GM21515 (cell line): Measurements from ENCODE around the gene UBAC2.
A peak's percentile ranks its signal among the peaks of the same experiment; 100 is the strongest.
"Not testable (repeated sequence)": the region's sequence is repeated elsewhere in the genome, so short reads cannot be mapped to it uniquely, and the experiment has no call there.

ENCODE experiments used
- ATAC-seq: cut with Tn5 transposase; IDR thresholded peaks from one replicate; pipeline ENCODE4 v1.9.1; 2021; ENCODE audit not compliant: unreplicated experiment

UBAC2 gene

DNA sequence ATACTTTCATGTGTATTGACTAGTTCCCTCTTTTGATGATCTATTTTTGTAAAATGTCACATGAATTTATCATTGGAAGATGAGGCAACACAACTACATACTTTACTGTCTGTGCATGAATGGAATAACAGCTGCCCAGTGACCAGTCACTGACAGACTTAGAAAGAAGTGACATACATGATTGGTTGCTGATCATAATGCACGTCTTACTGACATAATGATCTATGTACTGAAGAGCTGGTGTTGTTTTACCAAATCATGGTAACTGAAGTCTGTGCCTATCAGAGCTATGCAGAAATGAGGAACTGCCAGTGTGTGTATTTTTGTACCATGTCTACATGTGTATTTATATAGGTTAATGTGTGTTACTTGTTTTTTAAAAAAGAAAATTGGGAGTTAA is 31.1 kb downstream of the UBAC2 start:
- no peak for ATAC-seq

DNA sequence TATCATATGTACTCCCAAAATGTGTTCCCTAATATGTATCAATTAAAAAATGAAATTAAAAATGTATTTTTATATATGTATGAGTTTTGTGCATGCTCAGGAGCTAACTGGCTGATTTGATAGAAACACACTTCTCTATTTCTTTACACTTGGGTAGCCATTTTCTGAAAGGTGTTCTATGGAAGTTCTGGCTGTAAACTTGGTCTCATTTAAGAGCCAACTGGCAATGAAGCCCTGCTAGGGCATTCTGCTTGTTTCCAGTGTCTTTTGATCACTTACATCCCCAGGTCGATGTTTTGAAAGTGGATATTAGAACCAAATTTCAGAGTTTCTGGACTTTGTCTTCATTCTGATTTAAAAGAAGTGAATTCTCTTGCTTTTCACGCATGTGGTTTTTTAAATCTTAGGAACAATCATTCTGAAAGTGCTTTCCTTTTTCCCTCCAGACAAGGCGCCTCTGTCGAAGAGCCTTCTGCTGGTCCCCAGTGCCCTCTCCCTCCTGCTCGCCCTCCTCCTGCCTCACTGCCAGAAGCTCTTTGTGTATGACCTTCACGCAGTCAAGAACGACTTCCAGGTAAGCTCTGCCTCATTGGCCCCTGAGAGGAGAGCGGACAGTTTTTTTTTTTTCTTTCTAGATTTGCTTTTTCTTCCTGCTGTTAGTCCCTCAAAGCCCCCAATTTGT is 37.5 kb downstream of the UBAC2 start:
- ATAC-seq: peak; percentile 59

DNA sequence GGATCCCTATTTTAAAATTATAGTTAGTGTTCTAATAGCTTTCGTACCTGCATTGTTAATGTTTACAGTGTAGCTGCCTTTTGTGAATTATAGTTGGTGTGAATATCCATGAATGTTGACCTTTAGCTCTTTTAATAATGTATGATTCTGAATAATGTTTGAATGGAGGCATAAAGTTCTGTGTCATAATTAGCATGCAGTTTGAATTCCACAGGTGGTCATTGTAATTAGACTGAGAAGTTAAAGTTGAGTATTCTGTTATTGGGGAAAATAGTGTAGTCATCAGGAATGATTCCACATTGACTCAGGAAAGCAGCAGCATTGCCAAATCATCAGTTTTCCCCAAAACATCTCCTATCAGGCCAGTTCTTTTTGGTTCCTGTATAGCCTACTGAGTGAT is 45.4 kb downstream of the UBAC2 start:
- no peak for ATAC-seq

DNA sequence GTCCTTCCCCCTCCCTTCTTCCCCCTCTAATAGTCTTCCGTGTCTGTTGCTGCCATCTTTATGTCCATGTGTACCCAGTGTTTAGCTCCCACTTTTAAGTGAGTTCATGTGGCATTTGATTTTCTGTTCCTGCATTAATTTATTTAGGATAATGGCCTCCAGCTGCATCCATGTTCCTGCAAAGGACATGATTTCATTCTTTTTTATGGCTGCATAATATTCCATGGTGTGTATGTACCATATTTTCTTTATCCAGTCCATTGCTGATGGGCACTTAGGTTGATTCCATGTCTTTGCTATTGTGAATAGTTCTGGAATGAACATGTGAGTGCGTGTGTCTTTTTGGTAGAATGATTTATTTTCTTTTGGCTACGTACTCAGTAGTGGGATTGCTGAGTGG is 48.5 kb downstream of the UBAC2 start:
- ATAC-seq: not testable (repeated sequence)

DNA sequence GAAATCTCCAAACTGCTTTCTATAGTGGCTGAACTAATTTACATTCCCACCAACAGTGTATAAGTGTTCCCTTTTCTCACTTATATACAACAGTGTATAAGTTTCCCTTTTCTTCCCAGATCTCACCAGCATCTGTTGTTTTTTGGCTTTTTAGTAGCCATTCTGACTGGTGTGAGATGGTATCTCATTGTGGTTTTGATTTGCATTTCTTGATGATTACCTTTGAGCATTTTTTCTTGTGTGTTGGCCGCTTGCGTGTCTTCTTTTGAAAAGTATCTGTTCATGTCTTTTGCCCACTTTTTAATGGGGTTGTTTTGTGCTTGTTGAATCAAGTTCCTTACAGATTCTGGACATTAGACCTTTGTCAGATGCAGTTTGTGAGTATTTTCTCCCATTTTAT is 49.0 kb downstream of the UBAC2 start:
- ATAC-seq: not testable (repeated sequence)

DNA sequence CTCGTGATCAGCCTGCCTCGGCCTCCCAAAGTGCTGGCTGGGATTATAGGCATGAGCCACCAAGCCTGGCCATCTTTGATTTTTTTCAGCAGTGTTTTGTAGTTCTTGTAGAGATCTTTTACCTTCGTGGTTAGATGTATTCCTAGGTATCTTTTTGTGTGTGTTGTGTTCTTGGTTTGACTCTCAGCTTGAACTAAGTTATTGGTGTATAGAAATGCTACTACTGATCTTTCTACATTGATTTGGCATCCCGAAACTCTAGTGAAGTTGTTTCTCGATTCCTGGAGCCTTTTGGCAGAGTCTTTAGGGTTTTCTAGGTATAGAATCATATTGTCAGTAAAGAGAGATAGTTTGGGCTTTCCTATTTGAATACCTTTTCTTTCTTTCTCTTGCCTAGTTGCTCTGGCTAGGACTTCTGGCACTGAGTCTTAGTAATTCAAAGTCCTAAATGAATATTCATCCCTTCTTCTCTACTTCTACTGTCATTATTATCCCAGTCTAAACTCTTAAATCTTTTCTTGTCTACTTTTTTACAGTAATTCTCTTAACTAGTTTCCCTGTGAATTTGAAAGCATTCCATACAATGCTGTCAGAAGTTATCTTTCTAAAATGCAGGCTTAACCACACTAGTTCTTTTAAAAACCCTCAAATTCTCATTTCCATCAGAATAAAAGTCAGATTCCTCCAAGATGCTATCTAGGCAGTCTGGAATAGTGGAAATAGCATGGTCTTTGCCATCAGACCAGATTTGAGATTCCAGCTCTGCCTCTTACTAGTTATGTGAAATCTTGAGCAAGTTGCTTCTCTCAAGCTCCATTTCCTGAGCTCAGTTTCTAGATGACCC is 50.5 kb downstream of the UBAC2 start:
- ATAC-seq: no peak

DNA sequence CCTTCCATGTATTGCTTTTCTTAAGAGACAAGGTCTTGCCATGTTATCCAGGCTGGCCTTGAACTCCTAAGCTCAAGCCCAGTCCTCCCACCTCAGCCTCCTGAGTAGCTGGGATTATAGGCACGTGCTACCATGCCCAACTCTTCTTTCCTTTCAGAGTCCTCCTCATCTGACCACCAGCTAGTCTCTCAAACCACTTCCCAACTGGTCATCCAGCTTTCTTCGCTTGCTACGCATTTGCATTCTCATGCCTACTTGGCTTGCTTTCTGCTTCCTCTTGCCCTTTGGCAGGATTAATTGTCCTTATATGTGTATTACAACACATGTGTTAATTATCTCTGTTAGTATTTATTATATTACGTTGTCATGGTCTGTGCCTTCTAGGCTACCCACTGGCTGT is 51.3 kb downstream of the UBAC2 start:
- no peak for ATAC-seq

DNA sequence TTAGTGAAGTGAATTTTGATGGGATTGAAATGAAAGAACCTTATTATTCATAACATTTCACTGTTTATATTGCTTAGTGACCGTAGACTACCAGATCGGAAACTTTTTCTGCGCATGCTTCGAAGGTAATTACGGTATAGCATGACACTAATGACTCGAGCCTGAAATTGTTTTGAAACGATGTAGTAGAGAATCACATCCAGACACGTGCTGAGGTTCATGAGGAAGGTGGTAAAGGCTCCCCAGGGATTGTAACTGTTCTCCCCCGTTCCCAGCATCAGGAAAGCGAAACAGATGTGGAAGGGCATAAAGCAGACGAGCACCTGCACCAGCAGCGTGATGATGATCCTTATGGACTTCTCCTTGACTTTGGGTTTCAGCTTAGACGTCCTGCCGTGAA is 54.2 kb downstream of the UBAC2 start:
- no peak for ATAC-seq

DNA sequence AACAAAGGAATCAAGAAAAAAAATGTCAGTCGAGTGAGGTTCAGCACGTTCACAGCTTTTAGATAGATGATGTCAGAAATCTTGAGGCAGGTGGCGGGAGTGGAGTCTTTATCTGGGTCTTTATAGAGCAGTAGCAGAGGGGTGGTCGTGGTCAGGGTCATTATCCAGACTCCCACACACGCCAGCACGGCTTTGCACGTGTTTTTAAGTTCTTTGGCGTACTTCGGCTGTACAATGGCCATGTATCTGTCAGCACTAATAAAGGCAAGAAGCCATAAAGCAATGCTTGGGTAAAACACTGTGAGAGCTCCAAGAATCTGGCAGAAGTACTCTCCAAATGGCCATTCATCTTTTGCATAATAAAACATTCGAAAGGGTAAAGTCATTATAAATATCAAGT is 54.6 kb downstream of the UBAC2 start:
- no peak for ATAC-seq

DNA sequence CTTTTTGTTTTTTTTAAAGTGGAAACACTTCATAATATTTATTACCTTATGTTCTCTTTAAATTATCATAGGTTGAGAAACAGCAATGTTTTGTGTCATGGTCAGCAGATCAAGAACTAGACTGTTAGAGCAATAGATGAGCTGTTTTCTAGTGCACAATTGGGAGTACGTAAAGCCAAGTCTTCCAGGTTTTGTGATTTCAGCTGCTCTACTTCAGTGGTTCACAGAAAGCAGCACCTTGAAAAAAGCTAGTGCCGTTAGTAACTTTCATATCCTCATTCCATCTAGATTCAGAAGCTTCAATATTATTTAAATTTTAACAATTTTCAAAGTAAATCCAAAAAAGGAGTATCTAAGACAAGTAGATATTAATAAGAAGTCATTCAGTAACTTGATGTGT is 55.6 kb downstream of the UBAC2 start:
- ATAC-seq: no peak

DNA sequence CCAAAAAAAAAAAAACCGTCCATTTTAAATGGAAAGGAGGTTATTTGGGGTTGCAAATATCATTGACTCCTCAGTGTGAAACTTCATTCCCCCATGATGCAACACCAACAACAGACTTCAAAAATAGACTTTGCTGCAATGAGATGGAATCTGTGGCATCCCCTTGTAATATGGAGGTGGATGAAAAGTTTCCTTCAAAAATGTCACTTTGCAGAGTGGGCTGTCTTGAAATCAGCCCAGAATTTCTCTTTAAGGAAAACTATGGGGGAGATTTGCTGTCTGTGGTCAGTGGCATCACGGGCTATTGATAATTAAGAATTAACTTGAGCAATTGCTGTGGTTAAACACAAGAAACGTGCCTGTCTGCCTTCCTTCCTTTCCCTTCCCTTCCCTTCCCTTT is 56.1 kb downstream of the UBAC2 start:
- no peak for ATAC-seq

DNA sequence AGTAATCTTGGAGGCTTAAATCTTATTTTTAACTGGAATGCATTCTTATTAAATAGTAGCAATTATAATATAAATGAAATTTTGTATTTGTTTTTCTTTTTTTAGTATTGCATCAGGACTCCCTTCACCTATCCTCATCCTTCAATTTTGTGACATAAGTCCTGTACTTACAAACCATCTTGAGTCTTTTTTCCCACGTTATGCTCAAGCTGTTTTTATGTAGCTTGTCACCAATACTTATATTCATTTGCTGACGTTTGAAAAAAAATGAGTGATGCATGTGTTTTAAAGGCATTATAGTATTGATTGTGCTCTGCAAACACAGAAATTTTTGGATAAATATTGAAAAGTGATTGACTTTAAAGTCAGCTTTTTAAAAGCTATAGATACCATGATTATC is 56.6 kb downstream of the UBAC2 start:
- ATAC-seq: no peak

DNA sequence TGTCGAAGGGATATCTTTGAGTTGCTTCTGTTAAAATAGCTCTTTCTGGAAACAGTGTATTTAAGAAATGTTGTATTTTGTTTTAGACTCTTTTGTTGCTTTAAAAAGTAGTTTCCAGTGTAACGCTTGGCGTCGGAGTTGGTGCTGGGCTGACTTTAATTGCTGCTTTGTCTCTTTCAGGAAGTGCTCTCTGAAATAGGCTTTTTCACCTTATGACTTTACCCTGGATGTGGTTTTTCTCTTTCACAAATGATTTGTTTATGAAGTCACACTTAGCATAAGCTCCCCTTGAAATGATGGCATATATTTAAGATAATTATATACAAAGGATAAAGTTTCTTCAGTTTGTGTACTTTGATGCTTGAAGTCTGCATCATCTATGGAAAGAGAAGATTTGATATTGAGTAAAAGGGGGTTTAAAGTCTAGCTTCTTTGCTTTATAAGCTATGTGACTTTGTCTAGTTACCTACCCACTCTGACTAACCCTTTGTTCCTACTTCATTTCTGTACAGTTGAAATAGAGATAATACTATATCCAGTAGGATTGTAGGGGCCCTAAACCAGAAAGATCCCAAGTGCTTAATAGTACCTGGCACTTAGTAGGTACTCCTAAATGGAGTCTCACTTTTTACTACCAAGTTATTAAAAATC is 57.7 kb downstream of the UBAC2 start, which contains the start of gene GPR18:
Gene GPR18 (minus strand): TSS at position 170 of the 651 bp plus-strand sequence. CDS start 2,507 bp downstream, outside the sequence.
- peak; percentile 82 for ATAC-seq

DNA sequence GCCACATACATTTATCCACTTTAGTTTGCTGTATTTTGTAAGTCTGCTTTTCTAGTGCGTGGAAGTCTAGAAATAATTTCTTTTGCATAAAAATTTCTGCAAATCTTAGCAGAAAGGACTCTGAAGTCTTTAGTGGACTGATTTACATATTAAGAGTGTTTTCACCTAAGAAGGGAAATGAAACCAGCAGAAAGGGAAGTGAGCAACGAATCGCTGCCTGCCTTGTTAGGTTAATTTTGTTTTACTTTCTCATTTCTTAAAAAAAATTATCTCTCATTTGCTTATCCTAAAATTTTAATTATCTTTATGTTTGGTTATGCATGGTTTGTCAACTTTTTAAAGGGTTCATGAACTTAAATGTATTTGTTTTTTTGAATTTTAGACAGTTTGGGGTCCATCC is 58.3 kb downstream of the UBAC2 start:
- peak; percentile 57 for ATAC-seq

DNA sequence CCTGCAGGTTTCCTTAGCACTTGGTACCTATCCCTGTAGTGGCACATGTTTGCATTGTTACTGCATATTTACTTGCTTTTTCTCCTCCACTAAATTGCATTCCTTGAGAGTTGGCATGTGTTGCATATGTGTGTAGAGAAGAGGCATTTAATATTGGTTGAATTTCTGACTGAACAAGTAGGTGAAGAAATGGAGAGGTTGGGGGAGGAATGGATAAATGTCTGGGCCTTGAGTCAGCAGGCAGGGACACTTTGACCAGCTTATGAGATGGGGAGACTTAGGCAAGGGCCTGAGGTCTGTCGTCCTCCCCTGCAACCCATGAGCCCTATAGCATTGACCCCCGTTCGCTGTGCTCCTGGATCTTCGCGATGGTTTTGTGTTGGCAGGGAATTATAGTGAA is 59.6 kb downstream of the UBAC2 start:
- no peak for ATAC-seq

DNA sequence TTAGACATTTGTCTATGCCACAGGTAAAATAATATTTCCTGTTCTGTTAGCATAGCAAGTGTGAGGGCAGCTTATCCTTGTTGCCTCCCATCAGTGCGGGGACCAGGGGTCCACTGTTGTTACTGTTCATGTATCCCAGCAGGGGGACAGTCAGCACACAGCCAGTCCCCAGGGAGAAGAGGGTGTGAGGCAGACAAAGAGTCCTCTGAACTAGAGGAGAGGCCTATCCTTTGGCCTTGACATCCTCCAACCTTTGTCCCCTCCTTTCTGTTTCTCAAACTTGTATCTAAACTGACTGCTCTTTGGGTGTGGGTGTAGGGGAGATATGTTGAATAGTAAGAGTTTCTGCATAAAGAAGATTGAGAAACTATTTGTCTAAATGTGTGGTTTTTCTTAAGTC is 60.4 kb downstream of the UBAC2 start:
- ATAC-seq: no peak

DNA sequence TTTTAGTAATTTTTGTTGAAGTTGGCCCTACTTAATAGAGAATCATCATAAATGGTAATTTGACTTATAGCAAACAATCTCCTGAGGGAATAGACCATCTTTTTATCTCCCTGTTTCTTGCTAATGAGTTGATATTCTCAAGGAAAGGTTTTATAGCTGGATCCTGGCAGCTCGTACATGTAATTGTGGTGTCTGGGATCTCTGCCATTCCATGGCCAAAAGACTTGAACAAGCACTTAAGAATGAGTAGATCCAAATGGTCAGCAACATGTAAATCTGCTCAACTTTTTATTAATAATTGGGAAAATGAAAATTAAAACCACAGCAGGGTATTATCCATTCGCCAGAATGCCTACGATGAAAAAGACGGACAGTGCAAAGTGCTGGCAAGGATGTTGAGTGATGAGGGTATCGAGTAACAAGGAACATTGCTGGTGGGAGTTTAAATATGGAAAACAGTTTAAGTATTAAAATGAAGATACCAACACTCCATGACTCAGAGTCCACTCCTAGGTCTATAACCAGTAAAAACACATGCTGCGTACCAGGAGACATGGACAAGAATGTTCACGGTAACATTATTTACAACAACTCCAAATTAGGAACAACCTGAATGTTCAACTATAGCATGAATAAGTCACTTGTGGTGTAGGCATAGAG is 62.6 kb downstream of the UBAC2 start:
- no peak for ATAC-seq

DNA sequence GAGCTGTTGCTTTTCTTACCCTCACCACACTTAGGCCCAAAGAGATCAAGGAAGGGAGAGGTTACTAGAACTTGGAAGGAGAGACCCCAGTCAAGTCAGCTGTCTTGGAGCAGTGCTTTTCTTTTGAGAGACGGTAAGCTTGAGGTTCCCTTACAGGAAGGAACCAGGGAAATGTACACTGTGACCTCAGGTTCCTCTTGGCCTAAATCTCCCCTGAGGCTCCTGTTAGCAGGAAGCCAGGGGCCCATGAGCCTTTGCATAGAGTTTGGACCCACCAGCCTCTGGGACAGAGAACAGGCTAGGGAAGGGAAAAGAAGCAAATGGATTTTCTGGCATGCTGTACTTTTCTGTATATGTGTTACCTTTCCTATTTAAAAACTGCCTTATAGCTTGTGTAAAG is 63.4 kb downstream of the UBAC2 start:
- ATAC-seq: no peak

DNA sequence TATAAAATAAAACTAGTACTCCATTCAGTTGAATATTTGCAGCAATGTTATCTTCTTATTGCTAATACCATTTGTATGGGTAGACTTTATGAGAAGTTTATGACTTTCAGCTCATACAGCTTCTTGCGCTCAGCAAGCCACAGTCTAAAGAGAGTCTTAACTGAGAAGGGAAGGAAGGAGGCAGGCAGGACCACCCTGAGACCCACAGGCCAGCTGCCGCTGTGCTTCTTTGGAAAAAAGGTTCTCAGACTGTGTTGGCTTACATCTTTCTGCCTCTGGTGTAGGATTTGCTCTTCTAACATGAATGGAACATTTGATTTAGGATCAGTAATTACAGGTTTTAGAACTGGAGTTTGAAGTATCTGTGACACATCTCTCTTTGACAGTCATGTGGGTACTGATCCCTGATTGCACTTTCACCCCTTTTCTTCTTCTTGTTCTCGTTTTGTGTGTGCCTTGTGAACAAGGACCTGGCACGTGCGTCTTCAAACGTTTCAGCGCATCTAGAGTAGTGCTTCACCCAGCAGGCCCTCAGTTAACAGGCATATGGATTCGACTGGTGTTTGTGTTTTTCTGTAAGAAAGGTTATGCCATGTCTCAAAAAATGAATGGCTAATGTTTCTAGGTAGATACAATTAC is 64.6 kb downstream of the UBAC2 start:
- ATAC-seq: no peak

DNA sequence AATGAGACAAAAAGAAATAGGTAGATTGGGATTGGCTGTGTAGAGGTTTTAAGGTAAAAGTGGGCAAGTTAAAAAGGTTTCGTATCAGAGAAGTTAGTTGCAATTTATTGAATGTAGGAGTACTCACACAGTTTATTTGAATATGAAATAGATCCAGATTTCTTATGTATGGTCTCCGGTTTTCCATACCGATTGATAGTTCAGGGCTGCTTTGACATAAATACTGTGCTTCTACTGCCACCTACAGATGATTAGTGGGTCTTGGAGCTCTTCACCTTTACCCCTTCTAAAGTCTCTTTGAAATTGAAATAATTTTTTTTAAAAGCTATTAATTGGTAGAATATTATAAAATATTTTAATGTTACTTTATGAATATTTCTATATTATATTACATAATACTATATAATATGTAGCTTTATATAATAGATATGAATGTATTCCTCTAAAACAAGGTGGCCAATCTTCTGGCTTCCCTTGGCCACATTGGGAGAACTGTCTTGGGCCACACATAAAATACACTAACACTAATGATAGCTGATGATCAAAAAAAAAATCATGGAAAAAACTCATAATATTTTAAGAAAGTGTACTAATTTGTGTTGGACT is 65.3 kb downstream of the UBAC2 start:
- no peak for ATAC-seq

DNA sequence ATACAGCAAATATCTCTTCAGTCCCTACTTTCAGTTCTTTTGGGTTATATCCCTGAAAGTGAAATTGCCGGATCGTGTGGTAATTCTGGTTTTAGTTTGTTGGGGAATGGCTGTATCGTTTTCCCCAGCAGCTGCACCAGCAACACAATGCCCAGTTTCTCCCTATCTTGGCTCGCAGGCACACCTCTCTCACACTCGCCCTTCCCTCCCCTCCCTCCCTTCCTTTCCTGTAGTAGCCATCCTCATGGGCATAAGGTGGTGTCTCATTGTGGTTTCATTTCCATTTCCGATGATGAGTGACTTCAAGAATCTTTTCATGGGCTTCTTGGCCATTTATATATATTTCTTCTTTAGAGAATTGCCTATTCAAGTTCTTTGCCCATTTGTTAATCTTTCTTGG is 66.2 kb downstream of the UBAC2 start:
- no peak for ATAC-seq
